GM23338 (cell line): ENCODE results near the gene IFT43.

Experiments used
- CREB1 ChIP-seq: fragments of 250-450 bp; sonication (Bioruptor Pico); IDR thresholded peaks from 2 replicates; pipeline ENCODE4 v1.5.0; 2020; ENCODE audit warnings: low read depth, mild to moderate bottlenecking, moderate library complexity
- EZH2 ChIP-seq: fragments of 200-600 bp; sonication (generic); IDR thresholded peaks from one replicate; pipeline ENCODE4 v1.8.0; 2017; ENCODE audit warnings: antibody characterized with exemption, mild to moderate bottlenecking, low read depth; ENCODE audit not compliant: unreplicated experiment
- EZH2phosphoT487 ChIP-seq: fragments of 200-600 bp; sonication (generic); IDR thresholded peaks from one replicate; pipeline ENCODE4 v1.8.1; 2018; ENCODE audit warnings: antibody characterized with exemption; ENCODE audit not compliant: unreplicated experiment
- JUNB ChIP-seq: IDR thresholded peaks from one replicate; pipeline ENCODE4 v1.6.1; 2016; ENCODE audit warnings: antibody characterized with exemption; ENCODE audit not compliant: unreplicated experiment
- NANOG ChIP-seq: IDR thresholded peaks from 2 replicates; pipeline ENCODE4 v1.6.1; 2016; ENCODE audit warnings: antibody characterized with exemption, borderline replicate concordance
- POLR2AphosphoS5 ChIP-seq: IDR thresholded peaks from 2 replicates; pipeline ENCODE4 v1.6.1; 2016; ENCODE audit warnings: antibody characterized with exemption, low read depth
- REST ChIP-seq: IDR thresholded peaks from one replicate; pipeline ENCODE4 v1.6.1; 2018; ENCODE audit warnings: antibody characterized with exemption; ENCODE audit not compliant: unreplicated experiment
- ZNF114 ChIP-seq: fragments of 250-450 bp; sonication (Bioruptor Pico); IDR thresholded peaks from 2 replicates; pipeline ENCODE4 v1.5.0; 2020; ENCODE audit warnings: mild to moderate bottlenecking, moderate library complexity
- ZNF331 ChIP-seq: fragments of 250-450 bp; sonication (Bioruptor Pico); IDR thresholded peaks from 2 replicates; pipeline ENCODE4 v1.5.0; 2020; ENCODE audit warnings: low read depth, mild to moderate bottlenecking, moderate library complexity
- TF ChIP-seq, protein P1 (sequence below), 2 experiments: fragments of 200-600 bp in 1 of 2; sonication (generic) in 1 of 2; conservative IDR thresholded peaks; 2 replicates each; pipeline versions ENCODE4 v1.5.1 to v1.6.1; 2016 to 2017; ENCODE audit warnings: antibody characterized with exemption in 2 of 2, low read depth in 2 of 2, mild to moderate bottlenecking in 2 of 2, moderate library complexity in 1 of 2

DNA sequence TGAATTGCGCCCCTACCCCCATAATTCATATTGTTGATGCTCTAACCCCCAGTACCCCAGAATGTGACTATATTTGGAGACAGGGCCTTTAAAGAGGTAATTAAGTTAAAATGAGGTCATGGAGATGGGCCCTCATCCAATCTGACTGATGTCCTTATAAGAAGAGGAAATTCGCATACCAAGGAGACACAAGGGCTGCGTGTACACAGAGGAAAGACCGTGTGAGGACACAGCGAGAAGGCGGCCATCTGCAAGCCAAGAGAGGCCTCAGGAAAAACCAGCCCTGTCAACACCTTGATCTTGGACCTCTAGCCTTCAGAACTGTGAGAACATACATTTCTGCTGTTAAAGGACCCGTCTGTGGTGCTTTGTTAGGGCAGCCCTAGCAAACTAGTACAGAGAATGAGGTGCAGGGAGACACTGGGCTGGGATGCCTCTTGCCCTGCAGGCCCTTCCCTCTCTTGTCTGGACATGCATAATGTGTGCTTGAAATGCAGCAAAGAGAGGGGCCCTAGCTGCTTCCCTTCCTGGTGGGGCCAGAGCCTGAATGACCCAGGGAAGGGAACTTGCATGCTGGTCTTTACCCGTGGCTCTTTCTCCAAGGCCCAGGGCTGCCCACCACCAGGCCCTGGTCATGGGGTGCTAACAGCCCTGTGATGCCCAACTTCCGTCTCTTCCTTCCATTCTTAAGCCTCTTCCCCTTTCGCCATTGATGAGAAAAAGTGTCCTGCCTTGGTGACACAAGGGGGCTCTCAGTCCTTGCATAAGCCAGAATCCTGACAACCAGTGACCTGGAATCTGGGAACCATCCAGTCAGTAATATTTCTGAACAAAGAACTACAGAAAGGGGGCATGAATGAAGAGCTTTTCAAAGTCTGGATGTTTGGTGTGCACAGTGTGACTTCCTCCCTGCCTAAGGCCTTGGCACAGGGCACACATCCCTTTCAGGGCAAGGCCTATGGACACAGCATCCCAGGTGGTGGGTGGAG, 116.1 kb downstream of the IFT43 start:
- TF ChIP-seq, protein P1, sequence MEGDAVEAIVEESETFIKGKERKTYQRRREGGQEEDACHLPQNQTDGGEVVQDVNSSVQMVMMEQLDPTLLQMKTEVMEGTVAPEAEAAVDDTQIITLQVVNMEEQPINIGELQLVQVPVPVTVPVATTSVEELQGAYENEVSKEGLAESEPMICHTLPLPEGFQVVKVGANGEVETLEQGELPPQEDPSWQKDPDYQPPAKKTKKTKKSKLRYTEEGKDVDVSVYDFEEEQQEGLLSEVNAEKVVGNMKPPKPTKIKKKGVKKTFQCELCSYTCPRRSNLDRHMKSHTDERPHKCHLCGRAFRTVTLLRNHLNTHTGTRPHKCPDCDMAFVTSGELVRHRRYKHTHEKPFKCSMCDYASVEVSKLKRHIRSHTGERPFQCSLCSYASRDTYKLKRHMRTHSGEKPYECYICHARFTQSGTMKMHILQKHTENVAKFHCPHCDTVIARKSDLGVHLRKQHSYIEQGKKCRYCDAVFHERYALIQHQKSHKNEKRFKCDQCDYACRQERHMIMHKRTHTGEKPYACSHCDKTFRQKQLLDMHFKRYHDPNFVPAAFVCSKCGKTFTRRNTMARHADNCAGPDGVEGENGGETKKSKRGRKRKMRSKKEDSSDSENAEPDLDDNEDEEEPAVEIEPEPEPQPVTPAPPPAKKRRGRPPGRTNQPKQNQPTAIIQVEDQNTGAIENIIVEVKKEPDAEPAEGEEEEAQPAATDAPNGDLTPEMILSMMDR (conservative IDR thresholded peaks at IDR 0.05; ENCODE audit: low read depth in 2 of 2) = peak in 1 of 2 experiments; percentile 58; a peak in 2 of 4 replicates
- TF ChIP-seq EZH2 (no peak), POLR2AphosphoS5 (no peak), REST (no peak), JUNB (no peak), CREB1 (CRISPR knock-in tag) (no peak), ZNF331 (CRISPR knock-in tag) (no peak), ZNF114 (CRISPR knock-in tag) (no peak), EZH2phosphoT487 (no peak), NANOG (no peak)
